ENCODE measurements around the gene SOD3.

SOD3 gene

GRCh38 chr4:24775032-24775605, 20.3 kb upstream of the SOD3 start:
- DNase-seq (ENCODE audit: low spot score), result no peak

GRCh38 chr4:24775750-24776149, 19.6 kb upstream of the SOD3 start:
- no peak for DNase-seq (ENCODE audit: low spot score)

- no peak for DNase-seq (ENCODE audit: low spot score)
These were observed 17.6 kb upstream of the SOD3 start for GRCh38 chr4:24777536-24778463.

GRCh38 chr4:24778464-24779225, 16.7 kb upstream of the SOD3 start:
- DNase-seq (ENCODE audit: low spot score), result peak; percentile 86

GRCh38 chr4:24780936-24781495, 14.4 kb upstream of the SOD3 start:
- no peak for DNase-seq (ENCODE audit: low spot score)

- DNase-seq (ENCODE audit: low spot score), result no peak
These were observed 13.2 kb upstream of the SOD3 start for GRCh38 chr4:24781999-24782745.

GRCh38 chr4:24783506-24783905, 11.9 kb upstream of the SOD3 start:
- no peak for DNase-seq (ENCODE audit: low spot score)

GRCh38 chr4:24791043-24791442, 4.3 kb upstream of the SOD3 start:
- no peak for DNase-seq (ENCODE audit: low spot score)

- DNase-seq (ENCODE audit: low spot score), result no peak
These were observed 2.8 kb upstream of the SOD3 start for GRCh38 chr4:24792552-24792951.

GRCh38 chr4:24793219-24794005, 2.0 kb upstream of the SOD3 start:
- no peak for DNase-seq (ENCODE audit: low spot score)

GRCh38 chr4:24794051-24794450, 1.3 kb upstream of the SOD3 start:
- DNase-seq (ENCODE audit: low spot score), result no peak

GRCh38 chr4:24794480-24794879, 893 bp upstream of the SOD3 start:
- peak; percentile 34 for DNase-seq (ENCODE audit: low spot score)

- no peak for DNase-seq (ENCODE audit: low spot score)
These were observed 451 bp downstream of the SOD3 start for GRCh38 chr4:24795666-24796381.

- DNase-seq (ENCODE audit: low spot score), result no peak
These were observed 1.2 kb downstream of the SOD3 start for GRCh38 chr4:24796620-24797019.

- DNase-seq (ENCODE audit: low spot score), result no peak
These were observed 2.8 kb downstream of the SOD3 start for GRCh38 chr4:24798036-24798610.

- no peak for DNase-seq (ENCODE audit: low spot score)
These were observed 3.8 kb downstream of the SOD3 start for GRCh38 chr4:24799196-24799543.

GRCh38 chr4:24799544-24800324, 4.4 kb downstream of the SOD3 start:
- peak; percentile 43 for DNase-seq (ENCODE audit: low spot score)

- peak; percentile 46 for DNase-seq (ENCODE audit: low spot score)
These were observed 5.0 kb downstream of the SOD3 start for GRCh38 chr4:24800325-24800895.
